DND-41 (cell line): ENCODE results near the gene ATF2.

Experiments used
- ATAC-seq: fragments of 200-7000 bp; cut with Tn5 transposase; 3 replicates; pipeline ENCODE4 v1.9.1; 2021; ENCODE audit warnings: low read depth; ENCODE audit not compliant: insufficient read depth
- DNase-seq: peaks from one replicate; pipeline ENCODE4 v3.0.0-alpha.2; 2020
- H2AFZ ChIP-seq: 2 replicates; pipeline ENCODE4 v1.6.0; 2012; ENCODE audit warnings: low read depth, low read length
- H3K27ac ChIP-seq: 2 replicates; pipeline ENCODE4 v1.5.1; 2012; ENCODE audit warnings: low read length, inconsistent platforms
- H3K27me3 ChIP-seq: fragments of 200-600 bp; sonication (generic); 2 replicates; pipeline ENCODE4 v1.6.0; 2012; ENCODE audit warnings: low read length, mild to moderate bottlenecking, inconsistent platforms; ENCODE audit not compliant: insufficient read depth, poor library complexity
- H3K36me3 ChIP-seq: 2 replicates; pipeline ENCODE4 v1.5.1; 2012; ENCODE audit warnings: low read length, inconsistent platforms; ENCODE audit not compliant: insufficient read depth
- H3K4me1 ChIP-seq: 2 replicates; pipeline ENCODE4 v1.5.1; 2012; ENCODE audit warnings: mild to moderate bottlenecking, low read length; ENCODE audit not compliant: insufficient read depth
- H3K4me2 ChIP-seq: 2 replicates; pipeline ENCODE4 v1.6.0; 2012; ENCODE audit warnings: mild to moderate bottlenecking, moderate library complexity, low read length, inconsistent platforms; ENCODE audit not compliant: insufficient read depth
- H3K4me3 ChIP-seq, 2 experiments: fragments of 200-600 bp in 1 of 2; shearing (Covaris generic) in 1 of 2; 2 replicates each; pipeline ENCODE4 v1.5.1; 2012 to 2016; ENCODE audit warnings: inconsistent platforms in 2 of 2, low read length in 2 of 2, mild to moderate bottlenecking in 2 of 2, low read depth in 1 of 2, moderate library complexity in 1 of 2
- H3K79me2 ChIP-seq: 2 replicates; pipeline ENCODE4 v1.6.0; 2012; ENCODE audit warnings: low read length, inconsistent platforms; ENCODE audit not compliant: insufficient read depth
- H3K9ac ChIP-seq: 2 replicates; pipeline ENCODE4 v1.6.0; 2012; ENCODE audit warnings: low read depth, mild to moderate bottlenecking, inconsistent platforms, low read length, moderate library complexity
- H3K9me3 ChIP-seq: 2 replicates; pipeline ENCODE4 v1.5.1; 2012; ENCODE audit warnings: low read length, moderate library complexity, mild to moderate bottlenecking, inconsistent platforms; ENCODE audit not compliant: insufficient read depth, severe bottlenecking
- H4K20me1 ChIP-seq: 2 replicates; pipeline ENCODE4 v1.6.0; 2012; ENCODE audit warnings: low read length; ENCODE audit not compliant: insufficient read depth
- EZH2 ChIP-seq: IDR thresholded peaks from 3 replicates; pipeline ENCODE4 v1.6.1; 2012; ENCODE audit warnings: borderline replicate concordance, low read depth, mild to moderate bottlenecking, moderate library complexity, low read length, inconsistent platforms; ENCODE audit not compliant: severe bottlenecking
- TF ChIP-seq, protein P1 (sequence below): IDR thresholded peaks from 2 replicates; pipeline ENCODE4 v1.5.1; 2012; ENCODE audit warnings: borderline replicate concordance, low read length, moderate library complexity, mild to moderate bottlenecking; ENCODE audit not compliant: poor library complexity, severe bottlenecking; ENCODE audit errors: extremely low read depth

Gene ATF2

GRCh38 chr2:175026385-175026784, 141.6 kb downstream of the ATF2 start:
- Histone ChIP-seq H3K4me3 (no peak overlapping the region), H3K79me2 (no peaks in the 10 kb centered on the region), H3K9me3 (no peaks in the 10 kb centered on the region), H3K4me1 (no peaks in the 10 kb centered on the region), H3K27me3 (no peaks in the 10 kb centered on the region), H3K27ac (no peak overlapping the region), H4K20me1 (no peaks in the 10 kb centered on the region), H3K36me3 (no peaks in the 10 kb centered on the region), H2AFZ (no peak overlapping the region), H3K4me2 (no peak overlapping the region), H3K9ac (no peak overlapping the region)
- ATAC-seq (no peak), DNase-seq (no peak)
- TF ChIP-seq, protein P1, sequence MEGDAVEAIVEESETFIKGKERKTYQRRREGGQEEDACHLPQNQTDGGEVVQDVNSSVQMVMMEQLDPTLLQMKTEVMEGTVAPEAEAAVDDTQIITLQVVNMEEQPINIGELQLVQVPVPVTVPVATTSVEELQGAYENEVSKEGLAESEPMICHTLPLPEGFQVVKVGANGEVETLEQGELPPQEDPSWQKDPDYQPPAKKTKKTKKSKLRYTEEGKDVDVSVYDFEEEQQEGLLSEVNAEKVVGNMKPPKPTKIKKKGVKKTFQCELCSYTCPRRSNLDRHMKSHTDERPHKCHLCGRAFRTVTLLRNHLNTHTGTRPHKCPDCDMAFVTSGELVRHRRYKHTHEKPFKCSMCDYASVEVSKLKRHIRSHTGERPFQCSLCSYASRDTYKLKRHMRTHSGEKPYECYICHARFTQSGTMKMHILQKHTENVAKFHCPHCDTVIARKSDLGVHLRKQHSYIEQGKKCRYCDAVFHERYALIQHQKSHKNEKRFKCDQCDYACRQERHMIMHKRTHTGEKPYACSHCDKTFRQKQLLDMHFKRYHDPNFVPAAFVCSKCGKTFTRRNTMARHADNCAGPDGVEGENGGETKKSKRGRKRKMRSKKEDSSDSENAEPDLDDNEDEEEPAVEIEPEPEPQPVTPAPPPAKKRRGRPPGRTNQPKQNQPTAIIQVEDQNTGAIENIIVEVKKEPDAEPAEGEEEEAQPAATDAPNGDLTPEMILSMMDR: no peak
- TF ChIP-seq EZH2: no peak

DNA sequence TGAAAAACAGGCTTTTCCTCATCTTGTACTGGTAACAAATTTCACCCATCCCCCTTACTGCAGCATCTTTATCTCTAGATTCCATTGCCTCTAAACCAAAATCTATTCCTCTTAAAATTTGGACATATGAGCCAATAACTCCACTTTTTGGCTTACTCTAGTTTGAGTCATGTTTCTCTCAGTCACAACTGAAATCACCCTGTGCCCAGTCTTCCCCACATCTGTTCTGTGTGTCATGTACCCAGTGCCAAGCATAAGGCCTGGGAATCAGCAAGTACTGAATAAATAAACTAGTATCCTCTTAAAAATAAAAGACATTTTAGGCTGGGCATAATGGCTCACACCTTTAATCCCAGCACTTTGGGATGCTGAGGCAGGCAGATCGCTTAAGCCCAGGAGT, 142.1 kb downstream of the ATF2 start:
- Histone ChIP-seq H3K4me1 (no peaks in the 10 kb centered on the region), H4K20me1 (no peaks in the 10 kb centered on the region), H3K27me3 (no peaks in the 10 kb centered on the region), H2AFZ (no peak overlapping the region), H3K4me2 (no peak overlapping the region), H3K9ac (no peak overlapping the region), H3K9me3 (no peaks in the 10 kb centered on the region), H3K4me3 (no peak overlapping the region), H3K79me2 (no peaks in the 10 kb centered on the region), H3K36me3 (no peaks in the 10 kb centered on the region), H3K27ac (no peak overlapping the region)
- TF ChIP-seq, protein P1: no peak
- TF ChIP-seq EZH2: no peak
- ATAC-seq: no peak
- DNase-seq: no peak

DNA sequence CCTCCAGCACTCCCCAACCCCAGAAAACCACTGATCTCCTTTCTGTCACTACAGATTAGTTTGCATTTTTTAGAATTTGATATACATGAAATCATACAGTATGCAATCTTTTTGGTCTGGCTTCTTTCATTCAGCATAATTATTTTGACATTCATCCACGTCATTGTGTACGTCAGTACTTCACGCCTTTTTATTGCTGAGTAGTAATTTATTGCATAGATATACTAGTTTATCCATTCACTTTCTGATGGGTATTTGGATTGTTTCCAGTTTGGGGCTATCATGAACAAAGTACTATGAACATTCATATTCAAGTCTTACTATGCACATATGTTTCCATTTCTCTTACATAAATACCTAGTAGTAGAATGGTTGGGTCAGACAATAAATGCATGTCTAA, 142.8 kb downstream of the ATF2 start:
- H3K79me2 ChIP-seq: no peaks in the 10 kb centered on the region
- no peak overlapping the region for H3K27ac ChIP-seq
- no peak overlapping the region for H3K4me2 ChIP-seq
- no peak overlapping the region for H2AFZ ChIP-seq
- TF ChIP-seq, protein P1: no peak
- no peak for TF ChIP-seq EZH2
- no peaks in the 10 kb centered on the region for H3K36me3 ChIP-seq
- no peak overlapping the region for H3K9ac ChIP-seq
- DNase-seq (no peak), ATAC-seq (no peak)
- H3K4me3 ChIP-seq: no peak overlapping the region
- no peaks in the 10 kb centered on the region for H4K20me1 ChIP-seq
- H3K9me3 ChIP-seq: no peaks in the 10 kb centered on the region
- no peaks in the 10 kb centered on the region for H3K4me1 ChIP-seq
- no peaks in the 10 kb centered on the region for H3K27me3 ChIP-seq

- no peak overlapping the region for H3K27ac ChIP-seq
- H3K4me2 ChIP-seq: no peak overlapping the region
- H3K9me3 ChIP-seq: no peaks in the 10 kb centered on the region
- no peak overlapping the region for H2AFZ ChIP-seq
- no peaks in the 10 kb centered on the region for H3K36me3 ChIP-seq
- no peaks in the 10 kb centered on the region for H4K20me1 ChIP-seq
- H3K4me1 ChIP-seq: no peaks in the 10 kb centered on the region
- no peak overlapping the region for H3K9ac ChIP-seq
- H3K79me2 ChIP-seq: no peaks in the 10 kb centered on the region
- TF ChIP-seq EZH2: no peak
- TF ChIP-seq, protein P1: no peak
- no peak for DNase-seq
- ATAC-seq: no peak
- no peak overlapping the region for H3K4me3 ChIP-seq
- no peaks in the 10 kb centered on the region for H3K27me3 ChIP-seq
These were observed 145.1 kb downstream of the ATF2 start for GRCh38 chr2:175022923-175023322.
